K562 (cell line): Measurements from ENCODE around the gene BLOC1S4. TPM values are rescaled to one million over a fixed set of nuclear protein-coding genes. Genes with fewer than 3 reads are reported as not detected.

Experiments
- ATF2 ChIP-seq: sonication (generic); formaldehyde crosslinking; IDR thresholded peaks from 2 replicates; pipeline ENCODE4 v1.8.1; 2022; ENCODE audit warnings: missing genetic modification reagents
- BACH1 ChIP-seq: fragments of 200-800 bp; sonication (Bioruptor generic); IDR thresholded peaks from 2 replicates; pipeline ENCODE4 v1.6.1; 2016; ENCODE audit warnings: missing genetic modification characterization, missing compliant biosample characterization
- CTBP1 ChIP-seq: fragments of 450-650 bp; IDR thresholded peaks from 2 replicates; pipeline ENCODE4 v1.6.1; 2016; ENCODE audit warnings: borderline replicate concordance
- ESRRB ChIP-seq: fragments of 250-450 bp; sonication (Bioruptor Pico); IDR thresholded peaks from 2 replicates; pipeline ENCODE4 v1.5.0; 2020; ENCODE audit warnings: mild to moderate bottlenecking, moderate library complexity, borderline replicate concordance
- ETS2 ChIP-seq: IDR thresholded peaks from 2 replicates; pipeline ENCODE4 v1.6.1; 2016; ENCODE audit warnings: borderline replicate concordance, missing genetic modification characterization, mild to moderate bottlenecking, moderate library complexity, missing compliant biosample characterization; ENCODE audit not compliant: poor library complexity, severe bottlenecking
- FOXJ3 ChIP-seq: sonication (generic); formaldehyde crosslinking; IDR thresholded peaks from 2 replicates; pipeline ENCODE4 v1.4.0; 2020; ENCODE audit warnings: mild to moderate bottlenecking, missing genetic modification reagents
- HOMEZ ChIP-seq: fragments of 250-450 bp; sonication (Bioruptor Pico); IDR thresholded peaks from 2 replicates; pipeline ENCODE4 v1.4.0; 2020; ENCODE audit warnings: mild to moderate bottlenecking, moderate library complexity
- MTA1 ChIP-seq: fragments of 450-650 bp; IDR thresholded peaks from 2 replicates; pipeline ENCODE4 v1.6.1; 2017; ENCODE audit warnings: borderline replicate concordance
- PML ChIP-seq: IDR thresholded peaks from 2 replicates; pipeline ENCODE4 v1.6.1; 2012; ENCODE audit warnings: low read length, inconsistent platforms
- SIN3A ChIP-seq, 2 experiments: fragments of 150-350 bp in 1 of 2; IDR thresholded peaks; 2 replicates each; pipeline ENCODE4 v1.6.1; 2011 to 2016; ENCODE audit warnings: borderline replicate concordance in 2 of 2, low read depth in 2 of 2, low read length in 2 of 2, mild to moderate bottlenecking in 2 of 2, moderate library complexity in 2 of 2; ENCODE audit not compliant: control insufficient read depth in 1 of 2
- SMARCA5 ChIP-seq: fragments of 450-650 bp; IDR thresholded peaks from 2 replicates; pipeline ENCODE4 v1.6.1; 2016
- TFAP4 ChIP-seq: sonication (generic); formaldehyde crosslinking; IDR thresholded peaks from 2 replicates; pipeline ENCODE4 v1.8.0; 2022; ENCODE audit warnings: missing genetic modification reagents, mild to moderate bottlenecking, moderate library complexity, borderline replicate concordance
- ZNF175 ChIP-seq: fragments of 200-800 bp; sonication (Bioruptor generic); IDR thresholded peaks from 2 replicates; pipeline ENCODE4 v1.6.1; 2016; ENCODE audit warnings: low read depth, mild to moderate bottlenecking, missing genetic modification characterization, missing compliant biosample characterization
- ZNF584 ChIP-seq: fragments of 200-800 bp; sonication (Bioruptor generic); IDR thresholded peaks from 2 replicates; pipeline ENCODE4 v1.6.1; 2016; ENCODE audit warnings: low read depth, mild to moderate bottlenecking, missing genetic modification characterization, missing compliant biosample characterization
- ZNF79 ChIP-seq: fragments of 250-450 bp; sonication (Bioruptor Pico); IDR thresholded peaks from 2 replicates; pipeline ENCODE4 v1.4.0; 2020; ENCODE audit warnings: low read depth, mild to moderate bottlenecking, moderate library complexity
- polyA plus RNA-seq, 8 experiments: library from polyadenylated mRNA; depleted of rRNA in 4 of 8; stranded (reverse) in 5 of 8; unstranded in 3 of 8; fragments of >200 nt; fragmentation: Nextera tagmentation in 2 of 8; fragmentation: Illumina TruSeq in 1 of 8; extraction: Ambion mirVana in 2 of 8; extraction: Trizol in 1 of 8; gene quantifications; 2 replicates each; pipeline versions ENCODE4 v1.2.1 to v1.2.3, GENCODE V29; 2011 to 2014; ENCODE audit warnings: inconsistent platforms in 1 of 8, missing spikeins in 1 of 8
- total RNA-seq, 7 experiments: library from RNA; depleted of rRNA in 6 of 7; stranded (reverse); fragments of >200 nt in 6 of 7; fragmentation: Illumina TruSeq in 2 of 7; extraction: Trizol in 2 of 7; gene quantifications; 2 replicates each; pipeline versions ENCODE4 v1.2.1 to v1.2.3, GENCODE V29; 2011 to 2021; ENCODE audit warnings: low replicate concordance in 1 of 7
- TF ChIP-seq, protein P1 (sequence below): fragments of 250-450 bp; sonication (Bioruptor Pico); IDR thresholded peaks from 2 replicates; pipeline ENCODE4 v1.8.0; 2021; ENCODE audit warnings: moderate library complexity, mild to moderate bottlenecking, inconsistent platforms
- TF ChIP-seq, protein P2 (sequence below): sonication (generic); formaldehyde crosslinking; IDR thresholded peaks from 2 replicates; pipeline ENCODE4 v1.8.1; 2023; ENCODE audit warnings: mild to moderate bottlenecking, missing genetic modification reagents
- TF ChIP-seq, protein P3 (sequence below), 2 experiments: fragments of 450-650 bp; conservative IDR thresholded peaks; 2 replicates each; pipeline ENCODE4 v1.6.1; 2017; ENCODE audit warnings: mild to moderate bottlenecking in 2 of 2, moderate library complexity in 2 of 2

The BLOC1S4 gene
- total and polyA plus RNA-seq, 9 of the 15 experiments (the other 6 are each of a cell fraction or from before 2014, with no cell fraction given) = 3.1 to 31.6 (median 11.2) TPM

- TF ChIP-seq, protein P1, sequence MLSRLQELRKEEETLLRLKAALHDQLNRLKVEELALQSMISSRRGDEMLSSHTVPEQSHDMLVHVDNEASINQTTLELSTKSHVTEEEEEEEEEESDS (CRISPR knock-in tag) = no peak
- TF ChIP-seq PML (peak; percentile 98), ZNF584 (peak; percentile 77; the same call in 1 of the 2 replicates), BACH1 (tag) (no peak), ZNF175 (CRISPR knock-in tag) (peak; percentile 85), SMARCA5 (no peak), ETS2 (no peak), MTA1 (peak; percentile 88), ESRRB (no peak), ATF2 (CRISPR knock-in tag) (no peak), CTBP1 (peak; percentile 66; the same call in 1 of the 2 replicates), SIN3A (IDR thresholded peaks at IDR 0.05; ENCODE audit: borderline replicate concordance in 2 of 2, control insufficient read depth in 1 of 2, low read depth in 2 of 2, low read length in 2 of 2) (no peak), FOXJ3 (CRISPR knock-in tag) (no peak), TFAP4 (CRISPR knock-in tag) (peak; percentile 68; the same call in 1 of the 2 replicates), ZNF79 (CRISPR knock-in tag) (no peak), HOMEZ (CRISPR knock-in tag) (no peak)
- TF ChIP-seq, protein P2, sequence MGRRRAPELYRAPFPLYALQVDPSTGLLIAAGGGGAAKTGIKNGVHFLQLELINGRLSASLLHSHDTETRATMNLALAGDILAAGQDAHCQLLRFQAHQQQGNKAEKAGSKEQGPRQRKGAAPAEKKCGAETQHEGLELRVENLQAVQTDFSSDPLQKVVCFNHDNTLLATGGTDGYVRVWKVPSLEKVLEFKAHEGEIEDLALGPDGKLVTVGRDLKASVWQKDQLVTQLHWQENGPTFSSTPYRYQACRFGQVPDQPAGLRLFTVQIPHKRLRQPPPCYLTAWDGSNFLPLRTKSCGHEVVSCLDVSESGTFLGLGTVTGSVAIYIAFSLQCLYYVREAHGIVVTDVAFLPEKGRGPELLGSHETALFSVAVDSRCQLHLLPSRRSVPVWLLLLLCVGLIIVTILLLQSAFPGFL = no peak
- TF ChIP-seq, protein P3, sequence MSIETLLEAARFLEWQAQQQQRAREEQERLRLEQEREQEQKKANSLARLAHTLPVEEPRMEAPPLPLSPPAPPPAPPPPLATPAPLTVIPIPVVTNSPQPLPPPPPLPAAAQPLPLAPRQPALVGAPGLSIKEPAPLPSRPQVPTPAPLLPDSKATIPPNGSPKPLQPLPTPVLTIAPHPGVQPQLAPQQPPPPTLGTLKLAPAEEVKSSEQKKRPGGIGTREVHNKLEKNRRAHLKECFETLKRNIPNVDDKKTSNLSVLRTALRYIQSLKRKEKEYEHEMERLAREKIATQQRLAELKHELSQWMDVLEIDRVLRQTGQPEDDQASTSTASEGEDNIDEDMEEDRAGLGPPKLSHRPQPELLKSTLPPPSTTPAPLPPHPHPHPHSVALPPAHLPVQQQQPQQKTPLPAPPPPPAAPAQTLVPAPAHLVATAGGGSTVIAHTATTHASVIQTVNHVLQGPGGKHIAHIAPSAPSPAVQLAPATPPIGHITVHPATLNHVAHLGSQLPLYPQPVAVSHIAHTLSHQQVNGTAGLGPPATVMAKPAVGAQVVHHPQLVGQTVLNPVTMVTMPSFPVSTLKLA (conservative IDR thresholded peaks at IDR 0.05) = peak; percentile 72 to 85
These were observed 14.8 kb downstream of the BLOC1S4 start (continued) for GRCh38 chr4:6730603-6731317.
